Osteoblast (primary cell): Measurements from ENCODE around the gene KLHL41. TPM values are rescaled to one million over a fixed set of nuclear protein-coding genes. Genes with fewer than 3 reads are reported as not detected.
A peak's percentile ranks its signal among the peaks of the same experiment; 100 is the strongest.

Experiments
- DNase-seq: peaks from one replicate; pipeline ENCODE4 v3.0.0; 2011; ENCODE audit warnings: low spot score, mixed read lengths; ENCODE audit not compliant: insufficient read length; ENCODE audit errors: missing footprints
- H2AFZ ChIP-seq: 2 replicates; pipeline ENCODE4 v1.6.0; 2011; ENCODE audit warnings: mild to moderate bottlenecking, low read length
- H3K27ac ChIP-seq: 2 replicates; pipeline ENCODE4 v1.5.1; 2011; ENCODE audit warnings: mild to moderate bottlenecking, low read depth, low read length, moderate library complexity
- H3K27me3 ChIP-seq: 2 replicates; pipeline ENCODE4 v1.6.0; 2012; ENCODE audit warnings: mild to moderate bottlenecking, control low read depth, inconsistent platforms, low read length, moderate library complexity; ENCODE audit not compliant: insufficient read depth
- H3K36me3 ChIP-seq: 2 replicates; pipeline ENCODE4 v1.5.1; 2011; ENCODE audit warnings: mild to moderate bottlenecking, low read length, control low read depth, moderate library complexity; ENCODE audit not compliant: insufficient read depth
- H3K4me1 ChIP-seq: 2 replicates; pipeline ENCODE4 v1.5.1; 2011; ENCODE audit warnings: mild to moderate bottlenecking, low read length, control low read depth, moderate library complexity; ENCODE audit not compliant: insufficient read depth
- H3K4me2 ChIP-seq: 2 replicates; pipeline ENCODE4 v1.6.0; 2011; ENCODE audit warnings: mild to moderate bottlenecking, low read length; ENCODE audit not compliant: insufficient read depth
- H3K4me3 ChIP-seq: fragments of 200-600 bp; sonication (generic); 3 replicates; pipeline ENCODE4 v1.5.1; 2012; ENCODE audit warnings: mild to moderate bottlenecking, low read length, inconsistent platforms; ENCODE audit not compliant: insufficient read depth
- H3K79me2 ChIP-seq: 2 replicates; pipeline ENCODE4 v1.6.0; 2012; ENCODE audit warnings: mild to moderate bottlenecking, low read length, control low read depth, inconsistent platforms; ENCODE audit not compliant: insufficient read depth
- H3K9me3 ChIP-seq: 2 replicates; pipeline ENCODE4 v1.5.1; 2011; ENCODE audit warnings: low read depth, low read length, control low read depth
- H4K20me1 ChIP-seq: 2 replicates; pipeline ENCODE4 v1.6.0; 2012; ENCODE audit warnings: mild to moderate bottlenecking, low read length, control low read depth; ENCODE audit not compliant: insufficient read depth
- CTCF ChIP-seq: IDR thresholded peaks from 2 replicates; pipeline ENCODE4 v1.5.1; 2011; ENCODE audit warnings: mild to moderate bottlenecking, low read depth, low read length, moderate library complexity; ENCODE audit errors: extremely low read depth
- total RNA-seq: library from RNA; depleted of rRNA; stranded (reverse); fragments of >200 nt; gene quantifications from 2 replicates; pipeline ENCODE4 v1.2.3, GENCODE V29; 2012

The KLHL41 gene
- total RNA-seq, 1 donor: 1.1 TPM

- no peak for DNase-seq
Observed at GRCh38 chr2:169476459-169476858, 33.0 kb upstream of the KLHL41 start.

GRCh38 chr2:169478339-169478738 is 31.2 kb upstream of the KLHL41 start:
- Histone ChIP-seq H4K20me1 (no peaks in the 10 kb centered on the region), H2AFZ (peak overlapping the region; percentile 100), H3K4me3 (no peak overlapping the region), H3K9me3 (no peaks in the 10 kb centered on the region), H3K4me1 (peaks cover 17% of the 10 kb centered on the region), H3K79me2 (peaks cover 8% of the 10 kb centered on the region), H3K27ac (peak overlapping the region; percentile 79), H3K4me2 (peak overlapping the region; percentile 98), H3K27me3 (no peaks in the 10 kb centered on the region), H3K36me3 (no peaks in the 10 kb centered on the region)
- no peak for DNase-seq
- no peak for TF ChIP-seq CTCF

More at GRCh38 chr2:169476459-169476858, 33.0 kb upstream of the KLHL41 start:
- peaks cover 8% of the 10 kb centered on the region for H3K79me2 ChIP-seq
- H3K27ac ChIP-seq: no peak overlapping the region
- no peaks in the 10 kb centered on the region for H3K36me3 ChIP-seq
- H4K20me1 ChIP-seq: no peaks in the 10 kb centered on the region
- H3K4me3 ChIP-seq: no peak overlapping the region
- peaks cover 17% of the 10 kb centered on the region for H3K4me1 ChIP-seq
- no peaks in the 10 kb centered on the region for H3K9me3 ChIP-seq
- no peak overlapping the region for H3K4me2 ChIP-seq
- no peak for TF ChIP-seq CTCF
- H3K27me3 ChIP-seq: no peaks in the 10 kb centered on the region
- H2AFZ ChIP-seq: no peak overlapping the region

- Histone ChIP-seq H3K27me3 (no peaks in the 10 kb centered on the region), H3K4me3 (peak overlapping the region; percentile 95), H3K27ac (peak overlapping the region; percentile 79), H3K79me2 (peaks cover 8% of the 10 kb centered on the region), H3K9me3 (no peaks in the 10 kb centered on the region), H4K20me1 (no peaks in the 10 kb centered on the region), H2AFZ (peak overlapping the region; percentile 100), H3K4me1 (peaks cover 17% of the 10 kb centered on the region), H3K36me3 (no peaks in the 10 kb centered on the region), H3K4me2 (peak overlapping the region; percentile 98)
- TF ChIP-seq CTCF: no peak
- DNase-seq: no peak
Observed at GRCh38 chr2:169478745-169479256, 30.7 kb upstream of the KLHL41 start.

- no peaks in the 10 kb centered on the region for H3K27me3 ChIP-seq
- peak within 1 kb of the TSS; percentile 98 for H3K4me2 ChIP-seq
- H3K79me2 ChIP-seq: peaks cover 8% of the 10 kb centered on the region
- peak within 1 kb of the TSS; percentile 95 for H3K4me3 ChIP-seq
- peak within 1 kb of the TSS; percentile 100 for H2AFZ ChIP-seq
- H3K27ac ChIP-seq: peak within 1 kb of the TSS; percentile 79
- H3K36me3 ChIP-seq: no peaks in the 10 kb centered on the region
- H3K4me1 ChIP-seq: peaks cover 17% of the 10 kb centered on the region
- TF ChIP-seq CTCF: peak; percentile 36
- no peaks in the 10 kb centered on the region for H4K20me1 ChIP-seq
- no peaks in the 10 kb centered on the region for H3K9me3 ChIP-seq
- peak; percentile 93 for DNase-seq
Observed at GRCh38 chr2:169479257-169480078, 30.0 kb upstream of the KLHL41 start, which contains the start of gene BBS5. TSS of gene BBS5 (plus strand) at chr2:169479494. CDS start at chr2:169479554, 60 bp downstream.
